Mesenteric fat pad (tissue), 1 donor: ENCODE measurements around the gene SPATA20. TPM values are rescaled to one million over a fixed set of nuclear protein-coding genes. Genes with fewer than 3 reads are reported as not detected.

Experiments used
- DNase-seq: peaks from one replicate; pipeline ENCODE4 v3.0.0-alpha.2; 2020; ENCODE audit warnings: low spot score
- total RNA-seq: library from RNA; stranded (reverse); fragmentation: NEBNext Ultra II Directional; extraction: Animal tissue kit (Norgen Biotek cat#: 25700); gene quantifications from one replicate; pipeline ENCODE4 v1.2.1, GENCODE V29; 2021
- donor health status: DM: yes; HTN: yes; CAD: no.

Gene SPATA20
- total RNA-seq, 1 donor from 2014 or later, result 22.3 TPM

DNA sequence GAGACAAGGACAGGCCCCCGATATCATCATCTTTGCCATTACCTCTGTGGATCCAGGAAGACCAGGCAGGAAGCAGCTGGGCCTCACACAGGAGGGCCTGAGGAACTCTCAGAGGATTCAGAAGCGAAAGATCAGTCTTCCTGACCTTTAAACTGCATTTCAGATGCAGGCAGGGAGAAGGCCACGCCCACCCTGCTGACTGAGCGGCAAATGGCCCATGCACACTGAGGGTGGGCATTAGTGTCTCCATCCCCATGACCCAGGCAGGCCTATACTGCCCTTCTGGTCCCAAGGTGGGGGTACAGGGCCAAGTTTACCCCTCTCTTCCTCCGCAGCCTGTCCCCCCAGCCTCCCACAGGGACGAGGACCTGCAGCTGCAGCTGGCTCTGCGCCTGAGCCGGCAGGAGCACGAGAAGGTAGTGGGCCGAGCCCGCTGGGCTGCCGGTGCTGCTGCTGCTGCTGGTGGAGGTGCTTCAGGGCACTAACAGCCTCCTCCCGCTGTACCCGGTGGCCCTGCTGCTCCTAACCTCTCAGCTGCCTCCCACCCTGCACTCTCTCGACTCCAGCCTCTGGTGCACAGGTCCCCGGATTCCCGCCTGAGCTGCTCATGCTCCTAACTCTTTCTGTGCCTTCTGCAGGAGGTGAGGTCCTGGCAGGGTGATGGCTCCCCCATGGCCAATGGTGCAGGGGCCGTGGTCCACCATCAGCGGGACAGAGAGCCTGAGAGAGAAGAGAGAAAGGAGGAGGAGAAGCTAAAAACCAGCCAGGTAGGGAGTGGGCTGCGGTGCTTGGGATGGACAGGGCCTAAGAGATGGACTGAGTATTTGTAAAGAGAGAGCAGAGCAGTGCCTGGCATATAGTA lies 8.2 kb upstream of the SPATA20 start:
- DNase-seq, result no peak

DNA sequence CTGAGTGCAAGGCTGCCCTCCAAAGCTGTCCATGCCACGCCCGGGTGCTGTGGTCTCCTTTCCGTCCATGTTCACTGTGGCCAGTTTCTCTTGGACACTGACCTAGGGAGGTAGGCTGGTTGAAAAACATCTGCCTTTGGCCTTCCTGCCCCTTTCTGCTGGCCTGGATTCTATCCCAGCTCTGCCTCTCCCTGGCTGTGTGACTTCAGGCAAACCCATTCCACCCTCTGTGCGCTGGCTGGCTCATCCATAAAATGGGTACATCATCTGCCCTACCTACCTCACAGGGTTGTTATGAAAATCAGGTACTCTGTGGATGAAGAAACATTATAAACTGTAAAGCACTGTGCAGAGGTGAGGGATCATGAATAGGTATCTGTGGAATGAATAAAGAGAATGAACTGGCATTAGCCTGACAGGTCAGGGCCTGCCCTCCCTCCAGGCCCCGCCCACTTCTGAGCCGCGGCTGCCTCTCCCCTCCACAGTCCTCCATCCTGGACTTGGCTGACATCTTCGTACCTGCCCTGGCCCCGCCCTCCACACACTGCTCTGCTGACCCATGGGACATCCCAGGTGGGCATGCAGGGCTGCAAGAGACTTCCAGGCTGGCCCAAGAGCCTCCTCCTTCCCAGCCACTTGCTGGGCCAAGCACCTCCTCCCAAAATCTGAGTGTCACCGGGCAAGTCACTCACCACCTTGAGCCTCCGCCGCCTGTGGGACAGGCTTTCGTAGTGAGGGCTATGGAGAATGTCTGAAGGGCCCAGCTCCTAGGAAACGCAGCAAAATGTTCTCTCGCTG lies 7.0 kb upstream of the SPATA20 start:
- no peak for DNase-seq

DNA sequence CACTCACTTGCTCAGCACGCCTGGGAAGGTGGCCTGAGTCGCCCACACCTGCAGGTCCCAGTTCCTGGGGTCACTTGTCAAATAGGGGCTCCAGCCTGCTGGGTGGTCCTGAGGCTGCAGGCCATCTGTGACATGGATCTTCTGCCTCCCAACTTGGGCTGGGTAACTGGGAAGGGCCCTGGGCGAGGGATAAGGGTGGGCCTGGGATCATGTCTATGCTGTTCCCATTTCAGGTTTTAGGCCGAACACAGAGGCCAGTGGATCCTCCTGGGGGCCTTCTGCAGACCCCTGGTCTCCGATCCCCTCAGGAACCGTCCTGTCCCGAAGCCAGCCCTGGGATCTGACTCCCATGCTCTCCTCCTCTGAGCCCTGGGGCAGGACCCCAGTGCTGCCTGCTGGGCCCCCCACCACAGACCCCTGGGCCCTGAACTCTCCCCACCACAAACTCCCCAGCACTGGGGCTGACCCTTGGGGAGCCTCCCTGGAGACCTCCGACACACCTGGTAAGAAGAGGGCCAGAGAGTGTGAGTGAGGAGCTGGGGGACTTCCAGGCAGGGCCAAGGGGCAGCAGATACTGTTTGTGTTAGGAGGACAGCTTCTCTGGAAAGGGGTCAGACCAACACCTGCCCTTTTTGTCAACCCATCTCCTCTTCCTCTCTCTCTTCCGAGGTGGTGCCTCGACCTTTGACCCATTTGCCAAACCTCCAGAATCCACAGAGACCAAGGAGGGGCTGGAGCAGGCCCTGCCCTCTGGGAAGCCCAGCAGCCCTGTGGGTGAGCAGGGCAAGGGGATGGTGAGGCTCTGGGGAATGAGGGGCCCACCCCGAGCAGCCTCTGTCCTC lies 6.2 kb upstream of the SPATA20 start:
- no peak for DNase-seq

DNA sequence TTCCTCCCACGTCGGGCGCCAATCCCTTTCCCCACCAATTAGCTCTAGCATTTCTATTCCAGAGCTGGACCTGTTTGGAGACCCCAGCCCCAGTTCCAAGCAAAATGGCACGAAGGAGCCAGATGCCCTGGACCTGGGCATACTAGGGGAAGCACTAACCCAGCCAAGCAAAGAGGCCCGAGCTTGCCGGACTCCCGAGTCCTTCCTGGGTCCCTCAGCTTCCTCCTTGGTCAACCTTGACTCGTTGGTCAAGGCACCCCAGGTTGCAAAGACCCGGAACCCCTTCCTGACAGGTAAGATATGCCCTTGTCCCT lies 5.6 kb upstream of the SPATA20 start:
- no peak for DNase-seq

DNA sequence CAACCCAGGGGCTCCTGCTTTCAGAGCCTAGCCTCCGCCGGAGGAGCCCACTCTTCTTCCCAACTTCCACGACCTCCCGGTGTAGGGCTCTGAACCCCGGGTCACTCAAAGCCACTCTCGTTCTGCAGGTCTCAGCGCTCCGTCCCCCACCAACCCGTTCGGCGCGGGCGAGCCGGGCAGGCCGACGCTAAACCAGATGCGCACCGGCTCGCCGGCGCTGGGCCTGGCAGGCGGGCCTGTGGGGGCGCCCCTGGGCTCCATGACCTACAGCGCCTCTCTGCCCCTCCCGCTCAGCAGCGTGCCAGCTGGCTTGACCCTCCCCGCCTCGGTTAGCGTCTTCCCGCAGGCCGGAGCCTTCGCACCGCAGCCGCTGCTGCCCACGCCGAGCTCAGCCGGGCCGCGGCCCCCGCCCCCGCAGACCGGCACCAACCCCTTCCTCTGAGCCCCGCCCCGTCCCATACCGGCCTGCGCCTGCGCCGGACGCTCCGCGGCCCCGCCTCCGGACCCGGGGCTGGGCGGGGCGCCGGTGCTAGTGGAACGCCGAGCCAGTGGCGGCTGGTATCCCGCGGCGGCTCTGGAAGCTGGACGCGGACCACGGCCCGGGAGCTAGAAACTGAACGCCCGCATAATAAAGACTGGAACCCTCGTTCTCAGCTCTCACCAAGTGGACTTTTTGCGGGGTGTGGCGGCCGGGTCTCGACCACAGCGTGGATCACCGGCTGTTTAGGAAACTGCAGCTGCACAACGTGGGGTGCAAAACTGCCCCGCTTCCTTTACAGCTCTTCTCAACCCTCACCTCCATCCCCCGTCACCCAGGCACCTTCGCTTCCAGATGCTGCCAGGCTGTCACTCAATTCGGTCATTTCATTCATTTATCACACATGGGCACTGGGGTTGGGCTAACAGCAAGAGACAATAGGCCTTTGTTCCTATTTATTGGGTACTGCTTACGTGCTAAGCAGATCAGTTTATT lies 5.0 kb upstream of the SPATA20 start:
- peak; percentile 97 for DNase-seq

DNA sequence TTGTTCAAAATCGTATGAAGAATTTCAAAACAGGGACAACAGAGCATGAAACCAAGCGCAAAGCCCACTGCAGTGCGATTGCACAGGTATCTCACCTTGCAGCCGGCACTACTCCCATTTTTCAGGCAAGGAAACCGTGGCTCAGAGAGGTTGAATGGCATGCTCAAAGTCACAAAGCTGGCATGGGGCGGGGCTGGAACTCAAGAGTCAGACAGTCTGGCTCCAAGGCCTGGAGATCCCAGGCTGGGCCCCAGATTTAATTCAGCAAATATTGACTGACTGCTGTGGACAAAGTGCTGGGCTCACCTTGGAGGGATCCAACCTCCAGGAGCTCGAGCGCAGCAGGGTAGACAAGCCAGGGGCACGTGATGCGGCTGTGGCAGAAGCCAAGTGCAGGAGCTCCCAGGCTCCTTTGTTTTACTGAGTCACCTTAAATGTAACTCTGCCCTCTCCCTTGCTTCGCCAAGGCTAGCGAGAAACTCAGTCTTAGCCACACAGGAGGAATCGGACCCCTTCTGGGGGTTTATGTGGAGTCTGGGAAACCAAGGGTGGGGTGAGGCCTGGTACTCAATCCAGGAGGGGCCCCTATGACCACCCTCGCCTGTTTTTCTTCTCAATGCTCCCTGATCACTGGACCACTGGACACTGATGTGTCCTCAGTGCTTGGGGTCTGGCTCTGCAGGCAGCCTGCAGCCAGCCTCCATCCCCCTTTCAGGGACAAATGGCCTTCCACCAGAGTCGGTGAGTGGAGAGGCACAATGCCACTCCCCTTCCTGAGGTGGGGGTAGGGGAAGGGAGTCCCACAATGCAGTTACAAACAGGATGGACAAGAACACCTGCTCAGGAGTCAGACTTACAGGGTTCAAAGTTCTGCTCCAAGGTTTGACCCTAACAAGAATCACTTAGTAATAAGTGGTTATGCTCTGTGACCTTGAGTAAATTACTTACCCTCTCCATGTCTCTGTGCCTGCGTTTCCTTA lies 3.9 kb upstream of the SPATA20 start:
- DNase-seq, result no peak

DNA sequence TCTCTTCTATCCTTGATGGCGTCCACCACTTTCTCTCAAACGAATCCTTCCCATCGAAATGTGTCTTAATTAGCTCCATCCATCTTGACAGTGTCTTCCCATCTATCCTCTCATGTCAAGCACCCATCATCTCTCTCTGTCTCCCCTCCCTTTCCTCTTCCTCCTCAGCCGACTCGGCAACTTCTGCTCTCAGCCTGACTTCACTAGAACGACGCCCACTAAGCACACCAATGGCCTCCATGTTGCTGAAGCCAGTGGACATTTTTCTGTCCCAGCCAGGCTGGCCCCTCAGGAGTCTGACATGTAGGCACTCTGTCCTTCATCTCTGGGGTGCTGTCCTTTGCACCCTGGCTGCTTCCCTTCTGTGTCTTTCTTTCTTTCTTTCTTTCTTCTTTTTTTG lies 2.5 kb upstream of the SPATA20 start:
- DNase-seq, result no peak

DNA sequence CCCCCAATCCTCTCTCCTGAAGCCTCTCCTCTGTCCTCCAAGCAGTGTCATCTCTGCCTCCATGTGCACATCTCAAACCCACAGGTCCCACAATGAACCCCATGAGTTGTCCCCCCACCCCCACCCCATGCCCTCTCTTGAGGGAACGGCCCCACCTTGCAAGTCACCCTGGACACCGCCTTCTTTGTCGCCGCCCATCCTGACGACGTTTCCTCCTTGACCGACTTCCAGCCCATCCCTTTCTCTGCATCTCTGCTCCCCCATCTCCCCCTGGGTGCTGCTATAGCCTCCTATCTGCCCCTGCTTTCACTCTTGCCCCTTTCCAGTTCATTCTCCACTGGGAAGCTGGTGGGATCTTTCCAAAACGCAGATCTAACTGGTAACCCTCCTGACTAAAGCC lies 1.7 kb upstream of the SPATA20 start:
- no peak for DNase-seq

DNA sequence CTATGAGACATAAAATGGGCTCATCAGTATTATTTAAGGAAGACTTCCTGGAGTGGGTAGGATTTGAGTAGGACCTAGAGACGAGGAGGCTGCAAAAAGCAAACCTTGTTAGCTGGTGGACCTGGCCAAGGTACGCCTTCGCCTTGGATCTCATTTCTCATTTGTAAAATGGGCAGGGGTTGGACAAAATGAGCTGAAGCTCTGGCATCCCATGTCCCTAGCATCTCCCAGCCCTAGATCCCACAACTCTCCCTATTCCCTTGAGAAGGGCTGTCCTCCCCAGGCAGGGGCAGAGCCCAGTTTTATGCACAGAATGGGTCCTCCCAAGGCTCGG lies 306 bp upstream of the SPATA20 start:
- no peak for DNase-seq

DNA sequence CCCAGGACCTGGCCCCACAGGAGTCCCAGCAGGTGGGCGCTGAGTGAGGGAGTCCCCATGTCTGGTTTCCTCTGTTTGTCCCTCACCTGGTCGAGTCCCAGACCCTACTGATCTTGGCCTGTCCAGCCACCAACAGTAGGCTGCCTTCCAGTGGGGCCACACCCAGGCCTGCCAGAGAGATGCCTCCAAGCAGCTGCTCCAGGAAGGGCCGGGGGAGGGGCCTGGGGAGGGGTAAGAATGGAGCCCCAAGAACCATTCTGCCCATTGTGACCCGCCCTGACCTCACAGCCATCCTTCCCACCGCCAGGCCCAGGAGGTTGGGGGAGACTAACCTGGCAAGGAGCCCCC lies 736 bp downstream of the SPATA20 start:
- DNase-seq, result no peak

DNA sequence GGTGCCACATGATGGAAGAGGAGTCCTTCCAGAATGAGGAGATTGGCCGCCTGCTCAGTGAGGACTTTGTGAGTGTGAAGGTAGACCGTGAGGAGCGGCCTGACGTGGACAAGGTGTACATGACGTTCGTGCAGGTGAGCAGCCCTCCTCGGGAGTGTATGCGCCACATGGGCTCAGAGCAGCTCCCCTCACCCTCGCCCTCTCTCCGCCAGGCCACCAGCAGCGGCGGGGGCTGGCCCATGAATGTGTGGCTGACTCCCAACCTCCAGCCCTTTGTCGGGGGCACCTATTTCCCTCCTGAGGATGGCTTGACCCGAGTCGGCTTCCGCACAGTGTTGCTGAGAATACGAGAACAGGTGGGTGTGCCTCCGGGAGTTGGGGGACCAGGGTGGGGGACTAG lies 1.9 kb downstream of the SPATA20 start:
- no peak for DNase-seq

DNA sequence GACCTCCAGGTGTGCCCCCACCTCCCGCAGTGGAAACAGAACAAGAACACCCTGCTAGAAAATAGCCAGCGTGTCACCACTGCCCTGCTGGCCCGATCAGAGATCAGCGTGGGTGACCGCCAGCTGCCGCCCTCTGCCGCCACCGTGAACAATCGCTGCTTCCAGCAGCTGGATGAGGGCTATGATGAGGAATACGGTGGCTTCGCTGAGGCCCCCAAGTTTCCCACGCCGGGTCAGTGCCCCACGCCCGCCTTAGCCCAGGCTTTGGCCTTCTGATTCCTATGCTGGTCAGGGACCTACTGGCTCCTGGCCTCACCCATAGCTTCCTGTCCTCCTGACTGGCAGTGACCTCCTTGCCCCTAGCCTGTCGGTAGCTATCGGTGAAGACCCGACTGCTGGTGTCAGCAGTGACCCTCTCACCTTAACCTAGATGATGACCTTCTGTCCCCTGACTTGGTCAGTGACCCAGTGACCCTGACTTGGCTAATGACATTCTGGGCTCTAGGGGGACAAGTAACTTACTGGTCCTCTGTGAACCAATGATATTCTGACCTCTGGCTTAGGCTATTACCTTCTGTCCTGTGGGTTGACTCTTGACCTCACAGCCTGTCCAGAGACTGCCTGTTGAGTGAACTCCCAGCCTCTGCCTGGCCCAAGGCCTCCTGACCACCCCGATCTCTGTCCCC lies 2.4 kb downstream of the SPATA20 start:
- DNase-seq, result no peak

DNA sequence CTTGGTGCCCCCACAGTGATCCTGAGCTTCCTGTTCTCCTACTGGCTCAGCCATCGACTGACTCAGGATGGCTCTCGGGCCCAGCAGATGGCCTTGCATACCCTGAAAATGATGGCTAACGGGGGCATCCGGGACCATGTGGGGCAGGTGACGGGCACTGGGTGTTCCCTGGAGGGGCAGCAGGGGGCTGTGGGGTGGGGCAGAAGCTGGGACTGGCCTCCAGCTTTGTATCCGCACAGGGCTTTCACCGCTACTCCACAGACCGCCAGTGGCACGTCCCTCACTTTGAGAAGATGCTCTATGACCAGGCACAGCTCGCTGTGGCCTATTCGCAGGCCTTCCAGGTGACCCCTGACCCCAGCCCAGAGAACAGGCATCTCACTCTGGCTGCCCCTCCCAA lies 3.0 kb downstream of the SPATA20 start:
- no peak for DNase-seq

DNA sequence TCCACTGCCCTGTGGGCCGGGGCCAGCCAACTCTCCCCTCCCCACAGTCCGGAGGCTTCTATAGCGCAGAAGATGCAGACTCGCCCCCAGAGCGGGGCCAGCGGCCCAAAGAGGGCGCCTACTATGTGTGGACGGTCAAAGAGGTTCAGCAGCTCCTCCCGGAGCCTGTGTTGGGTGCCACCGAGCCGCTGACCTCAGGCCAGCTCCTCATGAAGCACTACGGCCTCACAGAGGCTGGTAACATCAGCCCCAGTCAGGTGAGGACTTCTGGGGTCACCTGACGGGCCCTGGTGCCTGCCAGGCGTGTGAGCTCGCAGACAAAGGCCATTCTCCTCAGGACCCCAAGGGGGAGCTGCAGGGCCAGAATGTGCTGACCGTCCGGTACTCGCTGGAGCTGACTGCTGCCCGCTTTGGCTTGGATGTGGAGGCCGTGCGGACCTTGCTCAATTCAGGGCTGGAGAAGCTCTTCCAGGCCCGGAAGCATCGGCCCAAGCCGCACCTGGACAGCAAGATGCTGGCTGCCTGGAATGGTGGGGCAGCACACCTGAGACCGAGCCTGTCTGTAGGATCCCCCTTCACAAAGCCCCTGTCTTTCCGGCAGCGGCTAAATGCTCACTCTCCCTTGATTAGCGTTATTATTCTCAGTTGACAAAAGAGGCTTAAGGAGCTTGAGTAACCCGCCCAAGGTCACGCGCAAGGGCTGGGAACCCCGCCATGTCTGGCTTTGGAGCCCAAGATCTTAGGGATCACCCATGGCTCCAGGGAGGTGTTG lies 3.9 kb downstream of the SPATA20 start:
- DNase-seq, result no peak

DNA sequence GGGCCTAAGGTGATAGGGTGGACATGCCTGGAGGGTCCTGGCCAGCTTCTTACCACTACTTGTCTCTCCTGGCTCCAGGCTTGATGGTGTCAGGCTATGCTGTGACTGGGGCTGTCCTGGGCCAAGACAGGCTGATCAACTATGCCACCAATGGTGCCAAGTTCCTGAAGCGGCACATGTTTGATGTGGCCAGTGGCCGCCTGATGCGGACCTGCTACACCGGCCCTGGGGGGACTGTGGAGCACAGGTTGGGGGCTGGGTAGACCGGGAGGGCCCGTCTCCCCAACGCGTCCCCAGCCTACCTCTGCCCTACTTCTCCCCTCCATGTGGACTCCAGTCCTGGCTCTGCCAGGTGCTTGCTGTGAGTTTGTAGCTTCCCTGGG lies 4.5 kb downstream of the SPATA20 start:
- no peak for DNase-seq

DNA sequence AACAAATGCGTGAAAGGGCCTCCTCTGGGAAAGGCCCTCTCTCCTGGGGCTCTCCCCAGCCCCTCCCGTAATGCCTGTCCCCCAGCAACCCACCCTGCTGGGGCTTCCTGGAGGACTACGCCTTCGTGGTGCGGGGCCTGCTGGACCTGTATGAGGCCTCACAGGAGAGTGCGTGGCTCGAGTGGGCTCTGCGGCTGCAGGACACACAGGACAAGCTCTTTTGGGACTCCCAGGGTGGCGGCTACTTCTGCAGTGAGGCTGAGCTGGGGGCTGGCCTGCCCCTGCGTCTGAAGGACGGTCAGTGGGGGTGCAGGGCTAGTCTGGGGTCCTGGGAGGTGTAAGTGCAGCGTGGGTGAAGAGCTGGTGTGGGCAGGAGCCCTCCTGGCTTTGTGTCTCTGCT lies 4.9 kb downstream of the SPATA20 start:
- DNase-seq, result no peak

DNA sequence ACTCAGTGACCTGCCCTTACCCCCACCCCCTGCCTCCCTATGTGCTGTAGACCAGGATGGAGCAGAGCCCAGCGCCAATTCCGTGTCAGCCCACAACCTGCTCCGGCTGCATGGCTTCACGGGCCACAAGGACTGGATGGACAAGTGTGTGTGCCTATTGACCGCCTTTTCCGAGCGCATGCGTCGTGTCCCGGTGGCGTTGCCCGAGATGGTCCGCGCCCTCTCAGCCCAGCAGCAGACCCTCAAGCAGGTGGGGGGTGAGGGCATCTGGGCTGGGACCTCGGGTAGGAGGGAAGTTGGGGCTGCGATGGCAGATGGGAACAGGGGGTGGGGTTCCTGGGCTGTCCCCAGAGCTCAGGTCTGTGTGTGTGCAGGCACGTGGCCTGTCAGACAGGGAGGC lies 7.2 kb downstream of the SPATA20 start:
- no peak for DNase-seq

DNA sequence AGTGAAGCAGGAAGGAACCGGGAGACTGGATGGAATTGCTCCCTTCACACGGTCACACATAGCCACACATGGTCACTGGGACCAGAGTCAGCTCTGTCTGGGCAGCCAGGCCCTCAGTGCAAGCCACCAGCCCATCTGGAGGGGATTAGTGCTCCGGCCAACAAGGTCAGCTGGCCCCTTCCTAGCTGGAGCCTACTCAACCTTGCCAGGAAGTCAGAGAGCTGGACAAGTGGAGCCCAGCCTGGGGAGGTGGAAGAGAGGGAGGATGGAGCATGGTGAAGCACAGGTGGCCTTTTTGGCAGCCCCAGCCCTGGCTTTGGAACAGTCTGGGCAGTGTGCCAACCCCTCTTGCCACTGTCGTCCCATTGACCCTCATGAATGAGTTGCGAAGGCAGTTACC lies 9.8 kb downstream of the SPATA20 start:
- DNase-seq, result no peak
